HG02981 (cell line): ENCODE measurements around the gene TADA1.
"Not testable (repeated sequence)": the region's sequence is repeated elsewhere in the genome, so short reads cannot be mapped to it uniquely, and the experiment has no call there.

Experiments
- ATAC-seq: cut with Tn5 transposase; IDR thresholded peaks from one replicate; pipeline ENCODE4 v1.9.1; 2021; ENCODE audit warnings: mild to moderate bottlenecking, moderate library complexity; ENCODE audit not compliant: unreplicated experiment

TADA1 gene

GRCh38 chr1:166895766-166896165 lies 19.7 kb upstream of the TADA1 start:
- no peak for ATAC-seq

GRCh38 chr1:166889776-166890175 lies 13.7 kb upstream of the TADA1 start:
- ATAC-seq = no peak

GRCh38 chr1:166888373-166889111 lies 12.5 kb upstream of the TADA1 start:
- no peak for ATAC-seq

GRCh38 chr1:166884971-166885370 lies 8.9 kb upstream of the TADA1 start:
- ATAC-seq = no peak

- no peak for ATAC-seq
These were observed 8.1 kb upstream of the TADA1 start for GRCh38 chr1:166884040-166884642.

GRCh38 chr1:166882893-166883292 lies 6.8 kb upstream of the TADA1 start:
- no peak for ATAC-seq

- ATAC-seq = not testable (repeated sequence)
These were observed 2.3 kb upstream of the TADA1 start for GRCh38 chr1:166878173-166878917.

GRCh38 chr1:166876540-166876838 lies 425 bp upstream of the TADA1 start:
- ATAC-seq = peak; percentile 1

- no peak for ATAC-seq
These were observed 746 bp downstream of the TADA1 start for GRCh38 chr1:166875302-166875733.

GRCh38 chr1:166874464-166874863 lies 1.6 kb downstream of the TADA1 start:
- ATAC-seq = no peak

- ATAC-seq = no peak
These were observed 5.5 kb downstream of the TADA1 start for GRCh38 chr1:166870584-166870983.

GRCh38 chr1:166869318-166870099 lies 6.6 kb downstream of the TADA1 start:
- peak; percentile 59 for ATAC-seq

- no peak for ATAC-seq
These were observed 7.4 kb downstream of the TADA1 start for GRCh38 chr1:166868639-166869038.

GRCh38 chr1:166865926-166866325 lies 10.1 kb downstream of the TADA1 start:
- ATAC-seq = no peak

- ATAC-seq = no peak
These were observed 16.5 kb downstream of the TADA1 start for GRCh38 chr1:166859597-166859996.

- no peak for ATAC-seq
These were observed 17.2 kb downstream of the TADA1 start for GRCh38 chr1:166858726-166859419.

- no peak for ATAC-seq
These were observed 18.1 kb downstream of the TADA1 start for GRCh38 chr1:166857995-166858394.

- no peak for ATAC-seq
These were observed 20.5 kb downstream of the TADA1 start for GRCh38 chr1:166855558-166855957.

GRCh38 chr1:166852918-166853317 lies 23.1 kb downstream of the TADA1 start:
- no peak for ATAC-seq

- no peak for ATAC-seq
These were observed 26.9 kb downstream of the TADA1 start for GRCh38 chr1:166849135-166849534.

- no peak for ATAC-seq
These were observed 27.9 kb downstream of the TADA1 start for GRCh38 chr1:166848193-166848592.
